A549 (cell line): ENCODE measurements around the gene BUD23.

Experiments
- CTCF ChIP-seq: fragments of >200 bp; sonication (Bioruptor Twin); formaldehyde crosslinking; IDR thresholded peaks from 3 replicates; pipeline ENCODE4 v1.5.1; 2016
- POLR2A ChIP-seq: IDR thresholded peaks from 2 replicates; pipeline ENCODE4 v1.6.1; 2012; ENCODE audit warnings: mild to moderate bottlenecking, low read length

GRCh38 chr7:73668103-73668885 lies 15.1 kb upstream of the BUD23 start:
- TF ChIP-seq CTCF (no peak), POLR2A (no peak)
